ENCODE measurements around the gene SLC5A10.
"Not testable (repeated sequence)": the region's sequence is repeated elsewhere in the genome, so short reads cannot be mapped to it uniquely, and the experiment has no call there.

GRCh38 chr17:18956021-18956420 lies 4.1 kb downstream of the SLC5A10 start:
- not testable (repeated sequence) for TF ChIP-seq POLR2AphosphoS5, POLR2A (IDR thresholded peaks at IDR 0.05; ENCODE audit: low read depth, low read length)
